RWPE1 (cell line): ENCODE measurements around the gene AGPAT4.

Experiments used
- CTCF ChIA-PET: fragments of 350-600 bp; sonication (Branson Sonifier 250); formaldehyde crosslinking; extraction: SDS; loops from one replicate; lab custom pipeline; 2021; lab: Yijun Ruan, JAX
- POLR2A ChIA-PET: fragments of 400-600 bp; formaldehyde crosslinking; extraction: SDS; loops from one replicate; lab custom pipeline; 2020; ENCODE audit warnings: antibody characterized with exemption; ENCODE audit not compliant: low non-redundant PET; lab: Yijun Ruan, JAX
- DNase-seq: peaks from one replicate; pipeline ENCODE4 v3.0.0; 2012; ENCODE audit warnings: low spot score
- H3K27ac ChIP-seq: fragments of 450-650 bp; 2 replicates; pipeline ENCODE4 v1.5.1; 2017
- TF ChIP-seq, protein P1 (sequence below): fragments of 450-650 bp; conservative IDR thresholded peaks from 2 replicates; pipeline ENCODE4 v1.5.1; 2017; ENCODE audit warnings: low read depth, mild to moderate bottlenecking

The AGPAT4 gene

DNA sequence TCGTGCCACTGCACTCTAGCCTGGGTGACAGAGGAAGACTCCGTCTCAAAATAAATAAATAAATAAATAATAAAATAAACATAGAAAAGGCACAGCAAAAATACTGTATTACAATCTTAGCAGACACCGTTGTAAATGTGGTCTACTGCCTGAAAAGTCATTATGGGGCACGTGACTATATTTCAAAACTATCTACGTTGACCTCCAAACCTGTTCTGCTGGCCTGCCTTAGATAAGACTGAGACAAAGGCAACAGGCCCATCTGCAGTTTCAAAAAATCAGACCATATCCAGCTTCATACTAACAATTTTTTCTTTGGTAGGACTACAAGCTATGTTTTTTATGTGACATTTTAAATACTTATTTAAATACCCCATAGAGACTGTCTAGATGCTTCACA lies 59.1 kb downstream of the AGPAT4 start:
- CTCF ChIA-PET = interaction anchor here (0.6 kb wide), 2 partner anchors 8 to 447 kb away, joined by 3 to 5 read pairs; no protein-coding TSS in a partner anchor
- TF ChIP-seq, protein P1, sequence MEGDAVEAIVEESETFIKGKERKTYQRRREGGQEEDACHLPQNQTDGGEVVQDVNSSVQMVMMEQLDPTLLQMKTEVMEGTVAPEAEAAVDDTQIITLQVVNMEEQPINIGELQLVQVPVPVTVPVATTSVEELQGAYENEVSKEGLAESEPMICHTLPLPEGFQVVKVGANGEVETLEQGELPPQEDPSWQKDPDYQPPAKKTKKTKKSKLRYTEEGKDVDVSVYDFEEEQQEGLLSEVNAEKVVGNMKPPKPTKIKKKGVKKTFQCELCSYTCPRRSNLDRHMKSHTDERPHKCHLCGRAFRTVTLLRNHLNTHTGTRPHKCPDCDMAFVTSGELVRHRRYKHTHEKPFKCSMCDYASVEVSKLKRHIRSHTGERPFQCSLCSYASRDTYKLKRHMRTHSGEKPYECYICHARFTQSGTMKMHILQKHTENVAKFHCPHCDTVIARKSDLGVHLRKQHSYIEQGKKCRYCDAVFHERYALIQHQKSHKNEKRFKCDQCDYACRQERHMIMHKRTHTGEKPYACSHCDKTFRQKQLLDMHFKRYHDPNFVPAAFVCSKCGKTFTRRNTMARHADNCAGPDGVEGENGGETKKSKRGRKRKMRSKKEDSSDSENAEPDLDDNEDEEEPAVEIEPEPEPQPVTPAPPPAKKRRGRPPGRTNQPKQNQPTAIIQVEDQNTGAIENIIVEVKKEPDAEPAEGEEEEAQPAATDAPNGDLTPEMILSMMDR = no peak
- POLR2A ChIA-PET = no interaction called here
- no peak overlapping the region for H3K27ac ChIP-seq
- no peak for DNase-seq

DNA sequence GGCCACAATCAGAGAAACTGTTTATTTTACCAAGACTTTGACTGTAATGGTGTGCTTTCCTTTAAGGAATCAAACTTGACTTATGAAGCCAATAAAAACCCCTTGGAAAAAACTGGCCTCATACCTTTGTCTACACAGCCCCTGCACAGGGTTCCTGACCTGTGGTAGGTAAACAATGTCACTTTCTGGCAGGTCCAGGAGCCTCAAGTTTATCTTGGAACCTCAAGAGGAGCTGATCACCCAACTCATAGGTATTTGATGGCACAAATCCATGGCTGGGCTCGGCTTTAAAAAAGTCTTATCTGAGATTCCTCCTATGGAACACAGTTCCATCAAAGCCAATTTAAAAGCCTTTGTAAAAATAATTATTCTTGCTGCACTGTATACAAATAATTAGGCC lies 61.0 kb downstream of the AGPAT4 start:
- ChIA-PET POLR2A (no interaction called here), CTCF (interaction anchor here (0.7 kb wide), 1 partner anchor 80 kb away, joined by 4 read pairs; no protein-coding TSS in a partner anchor)
- no peak overlapping the region for H3K27ac ChIP-seq

DNA sequence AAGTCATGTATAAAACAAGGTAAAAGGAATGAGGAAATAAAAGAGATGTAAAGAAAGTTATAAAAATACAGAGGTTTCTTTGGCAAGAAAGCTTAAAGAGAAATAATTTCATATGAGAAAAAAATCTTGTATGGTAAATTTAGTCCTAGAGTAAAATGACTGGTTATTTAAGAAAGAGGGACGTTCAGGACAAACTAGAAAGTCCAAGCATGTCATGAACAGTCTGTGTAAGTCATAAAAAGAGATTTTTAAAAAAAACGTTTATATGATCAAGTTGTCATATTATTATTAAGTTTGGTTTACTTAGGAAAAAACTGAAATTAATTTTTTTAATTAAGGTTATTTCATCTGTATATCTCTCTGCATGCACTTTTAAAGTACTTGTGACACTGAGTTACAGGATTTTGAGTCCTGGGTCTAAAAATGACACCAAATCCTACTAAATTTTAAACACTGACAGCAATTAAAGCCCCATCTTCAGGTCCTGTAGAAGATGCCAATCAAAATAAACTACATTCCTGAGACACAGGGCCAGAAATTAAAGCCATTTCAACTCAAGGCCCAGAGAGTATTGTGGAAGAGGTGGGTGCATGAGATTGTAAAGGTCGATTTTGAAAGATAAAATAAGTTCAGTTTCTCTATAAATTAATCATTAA lies 62.4 kb downstream of the AGPAT4 start:
- no peak for DNase-seq
- POLR2A ChIA-PET = no interaction called here
- CTCF ChIA-PET = interaction anchor here (0.6 kb wide), 1 partner anchor 287 kb away, joined by 4 read pairs; no protein-coding TSS in a partner anchor
- TF ChIP-seq, protein P1 = no peak
- no peak overlapping the region for H3K27ac ChIP-seq

More for the DNA sequence above, 61.0 kb downstream of the AGPAT4 start:
- DNase-seq = no peak
- TF ChIP-seq, protein P1 = no peak

DNA sequence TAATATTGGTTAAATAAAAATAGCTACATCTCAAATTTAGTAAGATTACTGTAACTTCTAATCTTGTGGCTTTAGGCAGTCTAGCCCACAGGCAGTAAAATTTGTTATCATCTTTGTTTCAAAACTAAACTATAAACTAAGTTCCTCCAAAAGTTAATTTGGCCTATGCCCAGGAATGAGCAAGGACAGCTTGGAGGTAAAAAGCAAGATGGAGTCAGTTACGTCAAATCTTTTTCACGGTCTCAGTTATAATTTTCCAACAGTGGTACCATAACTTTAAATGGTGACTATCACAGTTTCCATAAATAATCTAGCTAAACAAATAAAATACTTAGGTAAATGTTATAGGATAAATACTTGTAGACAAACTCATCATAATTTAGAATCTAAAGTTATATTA lies 63.0 kb downstream of the AGPAT4 start:
- DNase-seq = no peak
- CTCF ChIA-PET = no interaction called here
- no peak overlapping the region for H3K27ac ChIP-seq
- TF ChIP-seq, protein P1 = no peak
- POLR2A ChIA-PET = no interaction called here

DNA sequence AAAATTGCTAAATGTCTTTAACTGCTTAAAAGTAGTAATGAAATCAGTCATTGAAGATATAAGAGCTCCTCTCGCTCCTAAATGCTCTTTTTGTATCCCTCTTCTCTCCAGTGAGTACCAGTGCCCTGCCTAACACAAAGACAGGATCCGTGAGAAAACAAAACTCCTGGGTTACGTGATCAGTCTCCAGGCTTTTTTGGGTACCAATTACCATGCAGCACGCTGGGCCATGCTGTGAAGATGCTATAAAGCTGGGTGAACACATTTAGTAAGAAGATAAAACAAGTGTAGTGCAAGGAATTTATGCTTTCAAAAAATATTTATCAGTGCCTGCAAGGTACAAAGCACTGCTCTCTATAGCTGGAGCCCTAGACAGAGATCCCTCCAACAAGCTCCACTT lies 66.7 kb downstream of the AGPAT4 start:
- POLR2A ChIA-PET = no interaction called here
- TF ChIP-seq, protein P1 = no peak
- CTCF ChIA-PET = interaction anchor here (0.7 kb wide), 1 partner anchor 7 kb away, joined by 3 read pairs; no protein-coding TSS in a partner anchor

DNA sequence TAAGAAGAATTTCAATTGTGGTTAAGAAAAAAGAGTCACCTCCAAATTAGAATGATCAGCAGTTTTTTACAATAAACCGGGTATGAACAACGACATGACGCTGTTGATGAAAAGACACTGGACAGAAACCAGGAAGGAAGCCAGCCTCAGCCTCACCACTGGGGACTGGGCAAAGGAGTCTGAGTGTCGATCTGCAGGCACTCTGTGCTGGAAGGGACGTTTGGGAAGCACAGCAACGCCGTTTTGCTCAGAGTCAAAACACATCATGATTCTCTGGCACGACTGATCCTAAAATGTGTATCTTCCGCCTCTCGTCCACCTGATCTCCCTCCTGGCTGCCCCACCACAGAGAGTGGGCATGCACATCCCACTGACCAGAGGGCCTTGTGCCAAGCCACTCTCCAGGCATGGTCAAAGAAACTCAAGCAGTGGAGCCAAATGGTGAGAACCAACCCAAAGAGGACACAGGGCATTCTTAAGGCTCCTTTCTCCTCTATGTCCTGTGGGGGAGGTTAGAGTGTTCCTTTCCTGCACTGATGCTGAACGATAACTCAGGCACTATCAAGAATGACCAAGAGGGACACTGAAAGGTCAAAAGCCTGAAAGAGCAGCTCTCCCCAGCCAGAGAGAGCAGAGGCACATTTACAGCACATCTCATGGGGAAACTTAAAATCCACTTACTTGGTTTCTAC lies 68.8 kb downstream of the AGPAT4 start:
- POLR2A ChIA-PET = no interaction called here
- no peak for DNase-seq
- CTCF ChIA-PET = no interaction called here
- TF ChIP-seq, protein P1 = no peak
- no peak overlapping the region for H3K27ac ChIP-seq

More for the DNA sequence above, 66.7 kb downstream of the AGPAT4 start:
- H3K27ac ChIP-seq = no peak overlapping the region
- no peak for DNase-seq
